Measurements from ENCODE around the gene PLD3.

DNA sequence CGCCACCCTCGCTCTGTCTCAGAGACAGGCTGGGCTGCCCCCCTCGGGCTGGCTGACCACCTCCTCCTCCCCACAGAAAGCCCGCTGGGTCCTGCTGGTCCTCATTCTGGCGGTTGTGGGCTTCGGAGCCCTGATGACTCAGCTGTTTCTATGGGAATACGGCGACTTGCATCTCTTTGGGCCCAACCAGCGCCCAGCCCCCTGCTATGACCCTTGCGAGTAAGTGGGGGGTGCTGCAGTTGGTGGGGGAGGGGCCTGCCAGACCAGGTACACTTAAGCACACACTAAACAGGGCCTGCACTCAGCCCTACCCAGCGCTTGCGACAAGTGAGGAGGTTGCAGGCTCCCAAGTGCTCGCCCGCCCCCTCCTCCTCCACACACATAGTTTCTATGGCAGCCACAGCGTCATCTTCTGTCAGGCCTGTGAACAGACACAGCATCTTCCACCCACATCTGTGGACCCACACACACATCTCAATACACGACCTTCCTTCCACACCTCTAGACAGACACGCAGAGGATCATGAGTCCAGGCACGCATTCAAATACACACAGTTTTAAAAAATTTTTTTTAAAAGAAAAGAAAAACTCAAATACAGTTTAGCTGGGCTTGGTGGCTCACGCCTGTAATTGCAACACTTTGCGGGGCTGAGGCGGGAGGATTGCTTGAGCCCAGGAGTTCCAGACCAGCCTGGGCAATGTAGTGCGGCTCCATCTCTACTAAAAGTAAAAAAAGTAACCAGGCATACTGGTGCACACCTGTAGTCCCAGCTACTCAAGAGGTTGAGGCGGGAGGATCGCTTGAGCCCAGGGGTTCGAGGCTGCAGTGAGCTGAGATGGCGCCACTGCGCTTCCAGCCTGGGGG, 18.4 kb downstream of the PLD3 start:
- TF ChIP-seq POLR2A (IDR thresholded peaks at IDR 0.05; ENCODE audit: low read depth, low read length): no peak
- TF ChIP-seq, protein P1, sequence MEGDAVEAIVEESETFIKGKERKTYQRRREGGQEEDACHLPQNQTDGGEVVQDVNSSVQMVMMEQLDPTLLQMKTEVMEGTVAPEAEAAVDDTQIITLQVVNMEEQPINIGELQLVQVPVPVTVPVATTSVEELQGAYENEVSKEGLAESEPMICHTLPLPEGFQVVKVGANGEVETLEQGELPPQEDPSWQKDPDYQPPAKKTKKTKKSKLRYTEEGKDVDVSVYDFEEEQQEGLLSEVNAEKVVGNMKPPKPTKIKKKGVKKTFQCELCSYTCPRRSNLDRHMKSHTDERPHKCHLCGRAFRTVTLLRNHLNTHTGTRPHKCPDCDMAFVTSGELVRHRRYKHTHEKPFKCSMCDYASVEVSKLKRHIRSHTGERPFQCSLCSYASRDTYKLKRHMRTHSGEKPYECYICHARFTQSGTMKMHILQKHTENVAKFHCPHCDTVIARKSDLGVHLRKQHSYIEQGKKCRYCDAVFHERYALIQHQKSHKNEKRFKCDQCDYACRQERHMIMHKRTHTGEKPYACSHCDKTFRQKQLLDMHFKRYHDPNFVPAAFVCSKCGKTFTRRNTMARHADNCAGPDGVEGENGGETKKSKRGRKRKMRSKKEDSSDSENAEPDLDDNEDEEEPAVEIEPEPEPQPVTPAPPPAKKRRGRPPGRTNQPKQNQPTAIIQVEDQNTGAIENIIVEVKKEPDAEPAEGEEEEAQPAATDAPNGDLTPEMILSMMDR (IDR thresholded peaks at IDR 0.05; ENCODE audit: extremely low read depth in 1 of 2, insufficient read depth in 1 of 2, low read depth in 1 of 2, low read length in 2 of 2): no peak
- no peak for TF ChIP-seq JUN (IDR thresholded peaks at IDR 0.05; ENCODE audit: borderline replicate concordance, insufficient read depth, insufficient read length, low read depth)
- TF ChIP-seq, protein P2, sequence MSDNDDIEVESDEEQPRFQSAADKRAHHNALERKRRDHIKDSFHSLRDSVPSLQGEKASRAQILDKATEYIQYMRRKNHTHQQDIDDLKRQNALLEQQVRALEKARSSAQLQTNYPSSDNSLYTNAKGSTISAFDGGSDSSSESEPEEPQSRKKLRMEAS (IDR thresholded peaks at IDR 0.05; ENCODE audit: insufficient read depth, insufficient read length): no peak
- TF ChIP-seq POLR2AphosphoS5 (IDR thresholded peaks at IDR 0.05; ENCODE audit: insufficient read depth, low read depth, low read length): no peak
- TF ChIP-seq EZH2 (IDR thresholded peaks at IDR 0.05; ENCODE audit: borderline replicate concordance, low read depth, low read length, severe bottlenecking): no peak
- TF ChIP-seq MYC (IDR thresholded peaks at IDR 0.05; ENCODE audit: low read depth, low read length): no peak
- TF ChIP-seq GATA2 (IDR thresholded peaks at IDR 0.05; ENCODE audit: insufficient read depth, insufficient read length, low read depth, low read length): no peak
- no peak for TF ChIP-seq FOS (IDR thresholded peaks at IDR 0.05; ENCODE audit: borderline replicate concordance, insufficient read depth, low read length)

Data from endothelial cell of umbilical vein (primary cell).